ENCODE data around the gene CDK16.

Gene CDK16

GRCh38 chrX:47178337-47178736 is 40.1 kb upstream of the CDK16 start:
- TF ChIP-seq, protein P1, sequence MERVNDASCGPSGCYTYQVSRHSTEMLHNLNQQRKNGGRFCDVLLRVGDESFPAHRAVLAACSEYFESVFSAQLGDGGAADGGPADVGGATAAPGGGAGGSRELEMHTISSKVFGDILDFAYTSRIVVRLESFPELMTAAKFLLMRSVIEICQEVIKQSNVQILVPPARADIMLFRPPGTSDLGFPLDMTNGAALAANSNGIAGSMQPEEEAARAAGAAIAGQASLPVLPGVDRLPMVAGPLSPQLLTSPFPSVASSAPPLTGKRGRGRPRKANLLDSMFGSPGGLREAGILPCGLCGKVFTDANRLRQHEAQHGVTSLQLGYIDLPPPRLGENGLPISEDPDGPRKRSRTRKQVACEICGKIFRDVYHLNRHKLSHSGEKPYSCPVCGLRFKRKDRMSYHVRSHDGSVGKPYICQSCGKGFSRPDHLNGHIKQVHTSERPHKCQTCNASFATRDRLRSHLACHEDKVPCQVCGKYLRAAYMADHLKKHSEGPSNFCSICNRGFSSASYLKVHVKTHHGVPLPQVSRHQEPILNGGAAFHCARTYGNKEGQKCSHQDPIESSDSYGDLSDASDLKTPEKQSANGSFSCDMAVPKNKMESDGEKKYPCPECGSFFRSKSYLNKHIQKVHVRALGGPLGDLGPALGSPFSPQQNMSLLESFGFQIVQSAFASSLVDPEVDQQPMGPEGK (CRISPR knock-in tag; IDR thresholded peaks at IDR 0.05; ENCODE audit: borderline replicate concordance): no peak
- TF ChIP-seq ZC3H10 (CRISPR knock-in tag; IDR thresholded peaks at IDR 0.05) (no peak), SNAI2 (CRISPR knock-in tag; IDR thresholded peaks at IDR 0.05) (no peak), ZNF70 (CRISPR knock-in tag; IDR thresholded peaks at IDR 0.05) (no peak), ESRRG (CRISPR knock-in tag; IDR thresholded peaks at IDR 0.05) (no peak), TSHZ2 (CRISPR knock-in tag; IDR thresholded peaks at IDR 0.05) (no peak), PPARA (CRISPR knock-in tag; IDR thresholded peaks at IDR 0.05; ENCODE audit: borderline replicate concordance) (no peak), TCF4 (CRISPR knock-in tag; IDR thresholded peaks at IDR 0.05; ENCODE audit: borderline replicate concordance) (no peak)
- TF ChIP-seq, protein P2, sequence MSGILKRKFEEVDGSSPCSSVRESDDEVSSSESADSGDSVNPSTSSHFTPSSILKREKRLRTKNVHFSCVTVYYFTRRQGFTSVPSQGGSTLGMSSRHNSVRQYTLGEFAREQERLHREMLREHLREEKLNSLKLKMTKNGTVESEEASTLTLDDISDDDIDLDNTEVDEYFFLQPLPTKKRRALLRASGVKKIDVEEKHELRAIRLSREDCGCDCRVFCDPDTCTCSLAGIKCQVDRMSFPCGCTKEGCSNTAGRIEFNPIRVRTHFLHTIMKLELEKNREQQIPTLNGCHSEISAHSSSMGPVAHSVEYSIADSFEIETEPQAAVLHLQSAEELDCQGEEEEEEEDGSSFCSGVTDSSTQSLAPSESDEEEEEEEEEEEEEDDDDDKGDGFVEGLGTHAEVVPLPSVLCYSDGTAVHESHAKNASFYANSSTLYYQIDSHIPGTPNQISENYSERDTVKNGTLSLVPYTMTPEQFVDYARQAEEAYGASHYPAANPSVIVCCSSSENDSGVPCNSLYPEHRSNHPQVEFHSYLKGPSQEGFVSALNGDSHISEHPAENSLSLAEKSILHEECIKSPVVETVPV (CRISPR knock-in tag; IDR thresholded peaks at IDR 0.05): no peak

DNA sequence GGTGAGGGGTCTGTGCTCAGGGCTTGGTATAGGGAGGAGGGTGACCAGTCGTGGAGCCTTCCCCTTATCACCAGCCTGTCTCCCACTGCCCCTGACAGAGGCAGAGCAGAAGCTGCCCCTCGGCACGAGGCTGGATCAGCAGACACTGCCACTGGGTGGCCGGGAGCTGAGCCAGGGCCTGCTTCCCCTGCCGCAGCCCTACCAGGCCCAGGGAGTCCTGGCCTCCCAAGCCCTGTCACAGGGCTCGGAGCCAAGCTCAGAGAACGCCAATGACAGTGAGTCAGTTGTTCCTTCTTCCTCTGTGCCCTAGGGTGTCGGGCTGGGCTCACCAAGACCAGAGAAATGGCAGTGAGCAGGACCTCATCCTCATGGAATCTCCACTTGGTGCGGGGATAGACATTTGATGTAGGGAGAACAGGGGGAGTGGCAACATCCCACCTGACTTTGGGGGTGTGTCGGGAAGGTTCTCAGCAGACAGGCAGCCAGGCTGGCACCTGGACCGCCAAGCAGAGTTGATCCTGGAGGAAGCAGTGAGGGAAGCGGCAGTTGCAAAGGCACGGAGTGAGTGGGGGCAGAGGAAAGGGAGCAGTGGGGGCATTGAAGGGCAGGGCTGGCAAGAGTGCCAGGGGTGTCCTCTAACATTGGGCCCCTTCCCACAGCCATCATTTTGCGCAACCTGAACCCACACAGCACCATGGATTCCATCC is 39.1 kb upstream of the CDK16 start:
- no peak for TF ChIP-seq ZNF70 (CRISPR knock-in tag; IDR thresholded peaks at IDR 0.05)
- TF ChIP-seq ZFP30 (CRISPR knock-in tag; IDR thresholded peaks at IDR 0.05): no peak
- TF ChIP-seq BACH2 (CRISPR knock-in tag; IDR thresholded peaks at IDR 0.05; ENCODE audit: borderline replicate concordance): no peak
- TF ChIP-seq ESRRG (CRISPR knock-in tag; IDR thresholded peaks at IDR 0.05): no peak
- no peak for TF ChIP-seq ISL1 (CRISPR knock-in tag; IDR thresholded peaks at IDR 0.05)
- ATAC-seq: peak; percentile 36

More at GRCh38 chrX:47178337-47178736, 40.1 kb upstream of the CDK16 start:
- no peak for ATAC-seq

DNA sequence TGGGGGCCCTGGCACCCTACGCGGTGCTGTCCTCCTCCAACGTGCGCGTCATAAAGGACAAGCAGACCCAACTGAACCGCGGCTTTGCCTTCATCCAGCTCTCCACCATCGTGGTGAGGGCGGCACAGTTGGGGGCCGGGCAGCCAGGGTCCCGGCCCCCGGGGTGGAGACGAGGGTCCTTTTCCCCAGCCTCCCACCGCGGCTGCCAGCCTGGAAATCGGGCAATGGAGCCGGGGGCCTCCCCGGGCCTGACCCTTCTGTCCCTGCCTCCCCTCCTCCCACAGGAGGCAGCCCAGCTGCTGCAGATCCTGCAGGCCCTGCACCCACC is 38.6 kb upstream of the CDK16 start:
- TF ChIP-seq ZFP30 (CRISPR knock-in tag; IDR thresholded peaks at IDR 0.05): no peak
- no peak for TF ChIP-seq SNAI2 (CRISPR knock-in tag; IDR thresholded peaks at IDR 0.05)
- no peak for TF ChIP-seq ZNF565 (CRISPR knock-in tag; conservative IDR thresholded peaks at IDR 0.05; ENCODE audit: low read depth)
- no peak for TF ChIP-seq TOX (CRISPR knock-in tag; IDR thresholded peaks at IDR 0.05; ENCODE audit: borderline replicate concordance)
- no peak for TF ChIP-seq BACH2 (CRISPR knock-in tag; IDR thresholded peaks at IDR 0.05; ENCODE audit: borderline replicate concordance)
- no peak for TF ChIP-seq ISL1 (CRISPR knock-in tag; IDR thresholded peaks at IDR 0.05)
- TF ChIP-seq OSR1 (CRISPR knock-in tag; IDR thresholded peaks at IDR 0.05): no peak
- TF ChIP-seq TCF4 (CRISPR knock-in tag; IDR thresholded peaks at IDR 0.05; ENCODE audit: borderline replicate concordance): no peak
- TF ChIP-seq, protein P3, sequence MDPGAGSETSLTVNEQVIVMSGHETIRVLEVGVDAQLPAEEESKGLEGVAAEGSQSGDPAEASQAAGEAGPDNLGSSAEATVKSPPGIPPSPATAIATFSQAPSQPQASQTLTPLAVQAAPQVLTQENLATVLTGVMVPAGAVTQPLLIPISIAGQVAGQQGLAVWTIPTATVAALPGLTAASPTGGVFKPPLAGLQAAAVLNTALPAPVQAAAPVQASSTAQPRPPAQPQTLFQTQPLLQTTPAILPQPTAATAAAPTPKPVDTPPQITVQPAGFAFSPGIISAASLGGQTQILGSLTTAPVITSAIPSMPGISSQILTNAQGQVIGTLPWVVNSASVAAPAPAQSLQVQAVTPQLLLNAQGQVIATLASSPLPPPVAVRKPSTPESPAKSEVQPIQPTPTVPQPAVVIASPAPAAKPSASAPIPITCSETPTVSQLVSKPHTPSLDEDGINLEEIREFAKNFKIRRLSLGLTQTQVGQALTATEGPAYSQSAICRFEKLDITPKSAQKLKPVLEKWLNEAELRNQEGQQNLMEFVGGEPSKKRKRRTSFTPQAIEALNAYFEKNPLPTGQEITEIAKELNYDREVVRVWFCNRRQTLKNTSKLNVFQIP (CRISPR knock-in tag; IDR thresholded peaks at IDR 0.05; ENCODE audit: borderline replicate concordance, low read depth): no peak
- TF ChIP-seq GLIS3 (CRISPR knock-in tag; IDR thresholded peaks at IDR 0.05): no peak
- TF ChIP-seq ZNF70 (CRISPR knock-in tag; IDR thresholded peaks at IDR 0.05): no peak
- TF ChIP-seq CSDC2 (CRISPR knock-in tag; IDR thresholded peaks at IDR 0.05): no peak
- TF ChIP-seq, protein P2 (CRISPR knock-in tag; IDR thresholded peaks at IDR 0.05): no peak
- no peak for TF ChIP-seq ZNF8 (CRISPR knock-in tag; IDR thresholded peaks at IDR 0.05)
- TF ChIP-seq ARNTL (CRISPR knock-in tag; IDR thresholded peaks at IDR 0.05; ENCODE audit: borderline replicate concordance, low read depth): no peak
- TF ChIP-seq ZFP3 (CRISPR knock-in tag; IDR thresholded peaks at IDR 0.05): no peak
- TF ChIP-seq TSHZ2 (CRISPR knock-in tag; IDR thresholded peaks at IDR 0.05): no peak
- TF ChIP-seq ESRRG (CRISPR knock-in tag; IDR thresholded peaks at IDR 0.05): no peak
- TF ChIP-seq PPARA (CRISPR knock-in tag; IDR thresholded peaks at IDR 0.05; ENCODE audit: borderline replicate concordance): no peak
- no peak for ATAC-seq

Measured in SK-N-SH treated with all-trans-retinoic acid at 6 μM for 48 hours (cell line).